ENCODE data around the gene NCAM1. TPM values are rescaled to one million over a fixed set of nuclear protein-coding genes. Genes with fewer than 3 reads are reported as not detected.

NCAM1 gene
- total RNA-seq, 1 donor from 2014 or later, result 84.7 TPM

DNA sequence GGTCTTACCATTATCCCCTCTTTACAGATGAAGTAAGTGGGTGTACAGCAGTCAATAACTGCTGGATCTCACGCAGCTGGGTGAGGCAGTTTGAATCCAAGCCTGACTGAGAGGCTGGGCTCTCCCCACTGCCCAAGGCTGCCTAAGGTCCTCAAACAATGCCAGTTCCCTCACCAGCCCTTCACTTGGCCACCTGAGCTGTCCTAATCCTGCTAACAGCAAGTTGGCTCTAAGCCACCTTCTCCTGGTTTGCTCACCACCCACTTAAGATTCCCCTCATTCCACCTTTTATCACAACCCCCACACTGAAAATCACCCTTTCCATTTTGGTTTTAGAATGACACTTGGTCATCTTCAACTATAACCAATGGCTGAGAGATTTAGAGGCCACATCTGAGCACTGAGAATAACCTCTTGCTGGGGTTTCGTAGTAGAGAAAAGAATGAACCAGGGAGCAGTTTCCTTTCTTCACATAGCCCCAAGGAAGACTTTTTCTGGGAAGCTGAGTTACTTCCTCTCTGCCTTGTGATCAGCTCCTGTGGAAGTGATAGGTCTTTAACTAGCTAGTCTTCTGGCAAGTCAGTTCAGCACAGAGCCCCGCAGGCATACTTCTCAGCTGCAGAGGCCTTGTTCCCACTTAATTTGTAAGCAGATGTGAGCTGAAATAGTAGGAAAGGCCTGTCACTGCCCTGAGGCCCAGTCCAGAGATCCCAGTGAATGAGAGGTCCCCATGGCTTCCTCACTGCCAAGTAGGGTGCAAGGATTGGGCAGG is 295.4 kb downstream of the NCAM1 start:
- no peak for ATAC-seq
- intact Hi-C loops (cut with DNase I), result no loop called here
- no peak for DNase-seq (ENCODE audit: low spot score)

DNA sequence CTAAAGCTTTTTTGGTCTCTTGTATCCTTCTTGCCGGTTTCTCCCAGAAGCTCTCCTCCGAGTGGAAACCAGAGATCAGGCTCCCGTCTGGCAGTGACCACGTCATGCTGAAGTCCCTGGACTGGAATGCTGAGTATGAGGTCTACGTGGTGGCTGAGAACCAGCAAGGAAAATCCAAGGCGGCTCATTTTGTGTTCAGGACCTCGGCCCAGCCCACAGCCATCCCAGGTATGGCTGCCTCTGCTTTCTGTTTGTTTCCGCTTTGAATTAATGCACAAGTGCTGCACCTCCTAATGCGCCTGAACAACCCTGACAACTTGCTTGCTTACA is 298.8 kb downstream of the NCAM1 start:
- DNase-seq (ENCODE audit: low spot score) (no peak), ATAC-seq (no peak)
- intact Hi-C loops (cut with DNase I), result no loop called here

GRCh38 chr11:113260541-113260940 is 299.3 kb downstream of the NCAM1 start:
- intact Hi-C loops (cut with DNase I), result no loop called here
- no peak for DNase-seq (ENCODE audit: low spot score)
- ATAC-seq, result no peak

DNA sequence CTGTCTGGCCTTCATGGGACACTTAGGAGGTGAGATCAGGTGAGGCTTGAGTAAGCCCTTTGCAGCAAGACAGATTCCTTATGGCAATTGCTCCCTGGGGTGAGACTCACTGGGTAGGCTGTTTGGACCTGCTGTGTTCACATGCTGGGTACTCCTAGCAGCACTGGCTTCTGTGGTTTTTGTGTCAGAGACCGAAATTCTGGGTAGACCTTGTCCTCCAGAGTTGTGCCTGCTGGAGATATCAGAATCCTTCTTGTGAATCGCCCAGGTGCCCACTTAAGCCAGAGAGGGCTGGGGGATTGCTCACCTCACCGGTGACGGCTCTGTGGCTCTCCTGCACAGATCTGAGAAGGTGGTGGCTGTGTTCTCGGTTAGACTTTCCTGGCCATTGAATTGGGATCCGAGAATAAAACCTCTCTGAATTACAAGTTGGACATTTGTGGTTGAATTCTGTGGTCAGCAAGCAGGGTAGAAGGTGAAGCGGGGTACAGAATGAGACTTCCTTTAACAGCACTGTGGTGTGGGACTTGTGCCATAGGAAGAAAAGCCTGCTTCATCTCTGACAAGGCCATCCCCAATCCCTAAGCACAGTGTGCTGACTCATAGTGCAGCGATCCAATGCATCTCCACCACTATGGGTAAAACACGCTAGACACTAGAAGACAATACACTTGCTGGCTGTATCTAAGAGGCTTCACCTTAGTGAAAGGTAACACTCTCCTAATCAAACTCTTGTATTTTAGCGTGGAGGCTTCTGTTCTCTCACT is 300.7 kb downstream of the NCAM1 start:
- intact Hi-C loops (cut with DNase I), result no loop called here
- ATAC-seq, result no peak
- DNase-seq (ENCODE audit: low spot score), result no peak

- intact Hi-C loops (cut with DNase I), result no loop called here
- DNase-seq (ENCODE audit: low spot score), result no peak
- ATAC-seq, result no peak
Measured at GRCh38 chr11:113262594-113262993, 301.4 kb downstream of the NCAM1 start.

GRCh38 chr11:113263458-113264259 is 302.4 kb downstream of the NCAM1 start:
- intact Hi-C loops (cut with DNase I), result no loop called here

GRCh38 chr11:113265362-113265761 is 304.1 kb downstream of the NCAM1 start:
- DNase-seq (ENCODE audit: low spot score), result no peak
- ATAC-seq, result no peak
- intact Hi-C loops (cut with DNase I), result no loop called here

More at GRCh38 chr11:113263458-113264259, 302.4 kb downstream of the NCAM1 start:
- ATAC-seq, result no peak
- no peak for DNase-seq (ENCODE audit: low spot score)

DNA sequence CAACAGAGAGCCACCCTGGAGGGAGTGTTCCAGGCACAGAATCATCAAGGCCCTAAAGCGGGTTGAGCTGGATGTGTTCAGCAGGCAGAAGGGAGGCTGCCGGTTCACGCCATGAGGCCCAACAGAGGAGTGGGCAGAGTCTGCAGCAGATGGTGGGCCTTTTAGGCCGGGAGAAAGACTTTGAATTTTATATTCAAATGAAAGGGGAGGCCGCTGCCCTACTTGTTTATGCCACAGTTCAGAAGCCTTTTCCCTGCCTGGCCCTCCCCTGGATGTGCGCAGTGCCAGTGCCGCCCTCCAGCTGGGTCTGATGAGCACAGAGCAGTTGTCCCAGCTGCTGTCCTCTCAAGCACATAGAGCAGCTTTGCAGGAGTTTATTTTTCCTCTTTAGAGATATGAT is 306.3 kb downstream of the NCAM1 start:
- DNase-seq (ENCODE audit: low spot score) (no peak), ATAC-seq (no peak)
- intact Hi-C loops (cut with DNase I), result no loop called here

DNA sequence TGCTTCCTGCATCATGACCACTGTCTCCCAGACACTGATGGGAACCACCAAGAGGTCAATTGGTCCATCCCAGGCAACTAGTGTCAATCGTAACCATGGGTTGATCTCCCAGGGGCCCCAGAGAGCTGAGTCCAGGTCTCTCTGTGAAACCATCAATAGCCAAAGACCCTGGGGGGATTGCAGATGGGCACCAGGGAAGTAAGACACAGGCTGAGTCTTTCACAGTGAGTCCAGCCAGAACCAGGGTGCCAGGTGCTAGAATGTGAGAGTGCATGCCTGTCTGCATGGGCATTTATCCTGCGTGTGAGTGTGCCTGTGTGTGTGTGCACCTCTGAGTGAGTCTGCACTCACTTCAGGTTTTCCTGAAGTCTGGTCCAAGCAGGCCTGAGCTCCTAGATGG is 307.9 kb downstream of the NCAM1 start:
- ATAC-seq (no peak), DNase-seq (ENCODE audit: low spot score) (no peak)
- intact Hi-C loops (cut with DNase I), result no loop called here

GRCh38 chr11:113269636-113270035 is 308.4 kb downstream of the NCAM1 start:
- ATAC-seq (no peak), DNase-seq (ENCODE audit: low spot score) (no peak)
- intact Hi-C loops (cut with DNase I), result no loop called here

DNA sequence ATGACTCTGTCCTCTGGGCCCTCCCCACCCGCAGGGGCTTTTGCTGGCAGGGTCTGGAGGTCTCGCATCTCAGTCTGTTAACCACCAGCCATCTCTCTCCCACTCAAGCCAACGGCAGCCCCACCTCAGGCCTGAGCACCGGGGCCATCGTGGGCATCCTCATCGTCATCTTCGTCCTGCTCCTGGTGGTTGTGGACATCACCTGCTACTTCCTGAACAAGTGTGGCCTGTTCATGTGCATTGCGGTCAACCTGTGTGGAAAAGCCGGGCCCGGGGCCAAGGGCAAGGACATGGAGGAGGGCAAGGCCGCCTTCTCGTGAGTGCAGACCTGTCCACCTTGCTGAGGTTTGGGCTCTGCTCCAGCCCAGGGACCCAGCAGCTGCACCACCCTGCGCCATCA is 308.9 kb downstream of the NCAM1 start:
- no peak for ATAC-seq
- intact Hi-C loops (cut with DNase I), result no loop called here

GRCh38 chr11:113271551-113272245 is 310.5 kb downstream of the NCAM1 start:
- DNase-seq (ENCODE audit: low spot score), result no peak
- ATAC-seq, result no peak
- intact Hi-C loops (cut with DNase I), result no loop called here

More for the DNA sequence above, 308.9 kb downstream of the NCAM1 start:
- DNase-seq (ENCODE audit: low spot score), result no peak

DNA sequence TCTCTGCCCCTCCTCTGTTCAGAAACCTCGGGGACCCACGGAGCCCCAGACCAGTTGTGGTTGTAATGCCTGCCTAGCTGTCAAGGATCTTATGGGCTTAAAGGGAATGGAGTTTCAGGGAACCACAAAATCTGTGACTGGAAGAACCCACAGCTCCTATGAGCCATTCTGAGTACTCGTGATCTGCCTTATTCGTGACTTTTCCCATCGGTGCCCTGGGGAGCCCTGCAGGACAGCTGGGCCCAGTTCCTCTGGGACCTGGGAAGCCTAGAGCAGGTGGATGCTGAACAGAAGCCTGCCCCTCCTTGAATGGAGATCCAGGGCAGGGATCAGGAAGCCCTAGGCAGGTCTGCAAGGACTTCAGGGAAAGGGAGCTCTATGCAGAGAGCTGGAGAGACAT is 311.1 kb downstream of the NCAM1 start:
- intact Hi-C loops (cut with DNase I), result no loop called here
- DNase-seq (ENCODE audit: low spot score) (no peak), ATAC-seq (no peak)

- ATAC-seq (no peak), DNase-seq (ENCODE audit: low spot score) (no peak)
- intact Hi-C loops (cut with DNase I), result no loop called here
Measured at GRCh38 chr11:113272927-113273615, 311.9 kb downstream of the NCAM1 start.

- intact Hi-C loops (cut with DNase I), result no loop called here
- ATAC-seq (no peak), DNase-seq (ENCODE audit: low spot score) (no peak)
Measured at GRCh38 chr11:113273720-113274119, 312.5 kb downstream of the NCAM1 start.

DNA sequence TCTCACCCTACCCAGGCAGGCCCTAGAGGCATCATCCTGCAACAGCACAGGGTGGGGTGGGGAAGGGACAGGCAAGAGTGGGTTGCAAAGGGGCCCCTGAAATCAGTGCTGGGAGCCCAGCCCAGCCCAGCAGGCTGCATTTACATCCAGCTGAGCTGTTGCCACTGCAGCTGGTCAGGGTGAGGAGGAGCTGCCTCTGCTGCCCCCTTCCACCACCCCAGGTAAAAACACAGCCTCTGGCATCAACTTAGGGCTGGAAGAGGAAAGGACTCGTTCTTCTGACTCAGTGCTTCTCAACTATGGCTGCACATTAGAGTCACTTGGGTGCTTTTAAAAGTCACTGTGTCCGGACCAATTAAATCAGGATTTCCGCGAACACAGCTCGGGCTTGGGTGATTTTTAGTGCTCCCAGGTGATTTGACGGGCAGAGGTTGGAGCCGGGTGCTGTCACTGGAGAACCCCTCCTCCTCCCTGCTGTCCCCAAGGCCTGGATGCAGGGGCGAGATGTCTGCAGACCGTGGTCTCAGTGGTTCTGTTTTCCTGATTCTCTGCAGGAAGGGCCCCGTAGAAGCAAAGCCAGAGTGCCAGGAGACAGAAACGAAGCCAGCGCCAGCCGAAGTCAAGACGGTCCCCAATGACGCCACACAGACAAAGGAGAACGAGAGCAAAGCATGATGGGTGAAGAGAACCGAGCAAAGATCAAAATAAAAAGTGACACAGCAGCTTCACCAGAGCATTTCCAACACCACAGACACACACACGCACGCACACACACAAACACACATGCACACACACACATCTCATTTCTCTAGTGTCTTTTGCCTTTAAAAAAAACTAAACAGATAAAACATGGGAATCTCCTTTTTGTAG is 313.7 kb downstream of the NCAM1 start:
- DNase-seq (ENCODE audit: low spot score) (no peak), ATAC-seq (no peak)
- intact Hi-C loops (cut with DNase I), result no loop called here

GRCh38 chr11:113275602-113276001 is 314.4 kb downstream of the NCAM1 start:
- ATAC-seq, result no peak
- no peak for DNase-seq (ENCODE audit: low spot score)
- intact Hi-C loops (cut with DNase I), result no loop called here

- intact Hi-C loops (cut with DNase I), result no loop called here
- DNase-seq (ENCODE audit: low spot score) (no peak), ATAC-seq (no peak)
Measured at GRCh38 chr11:113276466-113276865, 315.2 kb downstream of the NCAM1 start.
